Measurements from ENCODE around the gene SYT17.

The SYT17 gene

DNA sequence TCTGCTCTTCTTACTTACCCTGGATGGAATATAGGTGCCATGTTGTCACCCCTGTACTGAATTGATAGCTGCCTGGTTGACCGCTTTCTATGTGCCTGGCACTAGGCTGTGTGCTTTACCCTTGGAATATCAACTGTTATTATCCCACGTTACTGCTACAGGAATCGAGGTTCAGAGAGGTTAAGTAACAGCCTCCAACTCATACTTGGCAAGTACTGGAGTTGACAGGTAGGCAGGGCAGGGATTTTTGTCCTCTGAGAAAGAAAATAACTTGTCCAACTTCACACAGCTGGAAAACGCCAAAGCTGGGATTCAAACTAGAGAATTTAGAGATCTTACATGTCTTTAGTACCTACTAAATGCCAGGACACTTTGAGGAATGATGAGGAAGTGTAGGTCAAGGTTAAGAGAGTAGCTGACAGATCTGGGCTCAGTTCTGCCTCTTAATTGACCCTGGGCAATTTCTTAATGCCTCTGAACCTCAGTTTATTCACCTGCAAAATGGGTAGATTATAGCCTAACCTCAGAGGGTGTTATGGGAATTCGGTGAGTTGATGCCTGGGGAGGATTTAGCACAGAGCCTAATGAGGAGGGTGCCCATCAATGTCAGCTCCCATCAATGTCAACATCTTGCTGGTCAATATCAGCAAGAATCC lies 28.5 kb upstream of the SYT17 start:
- DNase-seq (ENCODE audit: low spot score), result no peak

DNA sequence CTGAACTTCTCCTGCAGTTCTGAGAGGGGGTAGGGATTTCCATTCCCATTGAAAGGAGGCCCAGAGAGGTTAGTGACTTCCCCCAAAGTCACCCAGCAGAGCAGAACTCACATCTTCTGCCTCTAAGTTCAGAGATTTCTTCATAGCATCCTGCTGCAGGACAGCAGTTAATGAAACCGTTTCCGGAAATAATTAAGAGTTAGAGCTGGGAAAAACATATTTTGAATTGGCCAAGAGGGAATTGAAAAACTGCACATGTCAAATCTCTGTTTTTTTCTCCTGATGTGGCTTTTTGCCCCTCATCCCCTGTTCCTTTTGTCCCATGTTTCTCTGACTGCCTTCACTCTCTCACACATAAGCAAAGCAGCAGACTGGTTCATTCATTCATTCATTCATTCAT lies 27.6 kb upstream of the SYT17 start:
- no peak for DNase-seq (ENCODE audit: low spot score)

DNA sequence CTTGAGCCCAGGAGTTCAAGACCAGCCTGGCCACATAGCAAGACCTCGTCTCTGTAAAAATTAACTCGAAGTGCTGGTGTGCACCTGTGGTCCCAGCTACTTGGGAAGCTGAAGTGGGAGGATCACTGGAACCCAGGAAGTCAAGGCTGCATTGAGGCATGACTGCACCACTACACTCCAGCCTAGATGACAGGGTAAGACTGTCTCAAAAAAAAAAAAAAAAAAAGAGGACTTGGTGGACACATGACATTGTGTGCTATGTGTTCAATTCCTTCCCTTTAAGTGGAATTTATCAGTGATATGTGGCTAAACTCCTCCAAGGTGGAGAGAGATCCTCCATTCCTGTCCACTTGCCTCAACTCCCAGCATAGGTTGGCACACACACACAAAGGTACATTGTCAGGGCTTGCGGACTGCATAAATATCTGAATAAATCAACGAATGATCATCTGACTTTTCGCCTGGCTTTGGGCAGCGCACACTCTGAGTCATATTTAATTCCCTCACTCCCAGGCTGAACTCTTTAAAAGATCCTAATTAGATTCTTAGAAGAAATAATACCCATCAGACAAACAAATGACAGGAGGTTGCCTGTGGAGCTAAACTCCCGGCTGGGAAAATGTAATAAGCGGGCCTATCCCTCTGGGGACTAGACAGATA lies 25.0 kb upstream of the SYT17 start:
- DNase-seq (ENCODE audit: low spot score), result no peak

DNA sequence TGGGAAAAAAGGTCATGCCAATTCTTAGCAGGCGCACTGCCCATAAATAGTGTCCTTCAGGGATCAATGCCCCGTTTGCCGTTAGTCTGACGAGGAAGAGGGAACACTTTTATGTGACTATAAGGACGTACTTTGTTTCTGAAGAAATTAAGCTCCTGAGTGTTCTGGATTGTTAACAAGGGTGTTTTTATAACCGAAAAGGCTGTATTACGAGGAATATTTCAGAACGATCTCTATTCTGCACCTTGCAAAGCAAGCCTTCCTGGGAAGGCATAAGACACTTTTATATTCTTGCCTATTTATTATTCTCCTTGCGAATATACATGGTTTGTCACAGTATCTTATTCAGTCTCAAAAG lies 24.5 kb upstream of the SYT17 start:
- no peak for DNase-seq (ENCODE audit: low spot score)

DNA sequence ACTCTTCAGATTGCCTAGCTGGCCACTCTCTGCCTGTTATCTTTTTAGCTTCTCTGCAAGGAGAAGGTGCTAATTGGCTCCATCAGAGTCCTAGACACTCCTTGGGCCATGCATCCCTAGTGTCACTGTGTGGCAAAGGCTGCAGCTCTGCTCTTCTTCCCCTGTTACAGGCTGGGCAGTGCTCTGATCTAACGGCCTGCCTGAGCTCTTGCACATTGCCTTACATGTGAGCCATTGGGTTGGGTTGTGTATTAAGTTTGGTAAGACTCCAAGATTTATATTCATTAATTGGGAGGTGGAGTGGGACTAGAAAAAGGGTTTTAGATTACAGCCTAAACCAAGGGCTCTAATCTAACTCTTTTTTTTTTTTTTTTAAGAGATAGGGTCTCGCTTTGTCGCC lies 23.0 kb upstream of the SYT17 start:
- DNase-seq (ENCODE audit: low spot score), result no peak

DNA sequence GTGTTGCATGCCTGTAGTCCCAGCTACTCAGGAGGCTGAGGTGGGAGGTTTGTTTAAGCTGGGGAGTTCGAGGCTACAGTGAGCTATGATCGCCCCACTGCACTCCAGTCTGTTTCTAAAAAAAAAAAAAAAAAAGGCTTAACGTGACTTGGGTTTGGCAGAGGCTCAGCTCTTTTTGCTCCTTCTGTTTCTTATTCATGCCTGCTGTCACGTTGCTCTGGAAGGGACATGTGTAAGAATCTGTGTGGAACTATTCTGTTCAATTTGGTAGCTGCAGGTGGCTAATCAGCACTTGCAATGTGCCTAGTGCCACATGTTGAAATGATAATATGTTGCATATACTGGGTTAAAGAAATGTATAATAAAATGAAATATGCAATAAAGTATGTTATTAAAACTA lies 20.9 kb upstream of the SYT17 start:
- no peak for DNase-seq (ENCODE audit: low spot score)

DNA sequence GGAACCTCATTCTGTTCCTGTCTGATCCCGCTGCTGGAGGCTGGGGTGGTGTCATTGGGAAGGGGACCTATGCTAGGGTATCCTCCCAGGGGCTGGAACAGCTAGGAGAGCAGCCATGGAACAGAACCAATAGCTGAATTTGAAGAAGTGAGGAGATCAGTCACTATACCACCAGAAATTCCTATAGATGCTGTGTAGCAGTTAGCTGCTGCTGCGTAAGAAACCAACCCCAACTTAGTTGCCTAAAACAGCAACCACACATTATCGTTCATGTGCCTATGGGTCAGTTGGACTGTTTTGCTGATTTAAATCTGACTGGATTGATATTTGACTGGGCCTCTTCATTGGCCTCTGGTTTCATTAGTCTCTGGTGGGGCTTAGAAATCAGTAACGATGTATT lies 20.4 kb upstream of the SYT17 start:
- no peak for DNase-seq (ENCODE audit: low spot score)

DNA sequence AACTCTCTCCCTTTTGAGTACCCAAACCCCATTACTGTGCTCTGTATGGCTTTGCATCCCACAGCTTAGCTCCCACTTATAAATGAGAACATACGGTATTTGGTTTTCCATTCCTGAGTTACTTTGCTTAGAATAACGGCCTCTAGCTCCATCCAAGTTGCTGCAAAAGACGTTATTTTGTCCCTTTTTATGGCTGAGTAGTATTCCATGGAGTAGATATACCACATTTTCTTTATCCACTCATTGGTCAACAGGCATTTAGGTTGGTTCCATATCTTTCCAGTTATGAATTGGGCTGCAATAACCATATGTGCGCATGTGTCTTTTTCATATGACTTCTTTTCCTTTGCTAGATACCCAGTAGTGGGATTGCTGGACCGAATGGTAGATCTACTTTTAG lies 19.9 kb upstream of the SYT17 start:
- DNase-seq (ENCODE audit: low spot score), result no peak

DNA sequence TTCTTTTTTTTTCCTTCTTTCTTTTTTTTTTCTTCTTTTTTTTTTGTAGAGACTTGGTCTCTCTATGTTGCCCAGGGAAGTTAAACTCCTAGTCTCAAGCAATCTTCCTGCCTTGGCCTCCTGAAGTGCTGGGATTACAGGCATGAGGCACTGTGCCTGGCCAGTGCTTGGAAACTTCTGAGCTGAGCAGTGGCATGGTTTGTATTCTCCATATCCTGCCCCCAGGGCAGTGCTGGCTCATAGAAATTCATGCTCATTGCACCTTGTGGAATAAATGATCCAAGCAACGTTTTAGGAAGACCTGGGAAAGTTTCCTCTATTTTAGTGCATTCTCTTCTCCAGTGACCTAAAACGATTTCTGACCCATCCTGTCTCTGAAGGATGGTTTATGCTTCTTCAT lies 16.7 kb upstream of the SYT17 start:
- no peak for DNase-seq (ENCODE audit: low spot score)

DNA sequence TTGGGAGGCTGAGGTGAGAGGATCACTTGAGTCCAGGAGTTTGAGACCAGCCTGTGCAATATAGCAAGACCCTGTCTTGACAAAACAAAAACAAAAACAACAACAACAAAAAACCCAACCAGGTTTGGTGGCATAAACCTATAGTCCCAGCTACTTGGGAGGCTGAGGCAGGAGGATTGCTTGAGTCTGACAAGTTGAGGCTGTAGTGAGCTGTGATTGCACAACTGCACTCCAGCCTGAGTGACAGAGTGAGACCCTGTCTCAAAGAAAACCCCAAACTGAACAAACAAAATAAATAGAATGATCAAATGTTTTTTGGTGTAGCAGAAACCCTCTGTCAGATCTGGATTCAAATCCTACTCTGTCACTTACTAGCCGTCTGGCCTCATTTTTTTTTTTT lies 16.0 kb upstream of the SYT17 start:
- DNase-seq (ENCODE audit: low spot score), result no peak

DNA sequence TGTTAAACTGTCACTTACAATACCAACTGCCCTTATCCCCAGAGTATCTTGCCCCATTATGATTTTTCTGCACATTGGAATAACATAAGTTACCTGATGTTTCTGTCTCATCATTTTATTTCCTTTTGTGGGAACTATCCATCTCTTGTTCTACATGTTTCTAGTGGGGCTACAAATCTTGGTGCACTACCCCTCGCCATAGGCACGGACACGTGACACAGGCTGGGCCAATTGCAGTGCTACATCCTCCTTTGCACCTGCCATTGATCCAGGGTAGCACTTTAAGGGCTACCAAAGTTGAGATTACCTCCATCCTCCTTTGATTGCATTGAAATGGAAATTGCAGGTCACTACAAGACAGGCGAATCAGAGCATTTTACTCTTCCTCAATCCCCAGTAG lies 14.2 kb upstream of the SYT17 start:
- peak; percentile 35 for DNase-seq (ENCODE audit: low spot score)

DNA sequence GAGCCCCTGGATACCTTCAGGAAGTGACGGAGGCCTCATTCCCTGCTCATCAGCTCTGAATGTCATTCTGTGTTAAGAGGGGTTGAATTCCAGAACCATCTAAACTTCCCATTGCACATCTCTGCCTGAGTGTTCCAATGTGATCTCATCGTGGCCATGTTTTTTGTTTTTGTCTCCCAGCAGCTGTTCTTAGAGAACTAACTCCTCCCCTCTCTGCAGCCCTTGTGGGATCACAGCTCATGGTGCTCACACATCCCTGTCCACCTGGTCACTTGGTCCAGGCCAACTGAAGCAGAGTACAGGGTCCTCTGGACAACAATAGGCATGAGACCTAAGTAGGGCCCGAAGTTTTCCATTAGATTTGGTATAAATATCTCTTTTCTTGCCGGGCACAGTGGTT lies 6.0 kb upstream of the SYT17 start:
- no peak for DNase-seq (ENCODE audit: low spot score)

DNA sequence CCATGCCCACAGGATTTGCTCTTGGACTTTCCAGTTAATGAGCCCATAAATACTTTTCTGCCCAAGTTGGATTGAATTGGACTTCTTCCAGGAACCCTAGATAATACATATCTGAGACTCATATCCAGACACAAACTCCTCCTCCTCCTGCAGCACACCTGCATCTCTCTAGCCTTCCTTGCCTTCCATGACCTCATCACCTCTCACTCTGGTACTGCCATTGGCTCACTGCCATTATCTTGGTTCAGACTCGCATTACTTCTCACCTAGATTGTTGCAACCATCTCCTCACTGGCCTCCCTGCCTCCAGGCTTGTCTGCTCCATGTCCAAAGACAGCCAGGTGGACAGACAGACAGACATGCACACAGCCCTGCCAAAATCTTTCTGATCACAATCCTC lies 4.8 kb upstream of the SYT17 start:
- DNase-seq (ENCODE audit: low spot score), result no peak

DNA sequence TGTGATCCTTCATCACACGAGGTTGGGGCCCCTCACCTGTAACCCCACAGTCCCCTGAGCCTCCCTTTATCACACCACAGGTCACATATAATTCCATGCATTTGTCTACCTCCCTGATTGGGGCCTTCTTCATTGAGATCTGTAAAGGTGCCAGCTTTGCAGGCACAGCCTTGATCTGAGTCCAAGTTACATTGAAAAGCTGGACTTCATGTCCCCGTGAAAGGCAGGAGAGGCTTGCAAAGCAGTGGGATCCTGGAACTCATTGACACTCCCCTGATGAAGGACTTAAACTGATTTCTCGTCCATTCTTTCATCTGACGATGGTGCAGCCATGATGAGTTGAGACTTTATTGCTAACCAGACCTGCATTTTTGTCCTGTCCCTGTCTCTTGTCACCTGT lies 3.8 kb upstream of the SYT17 start:
- no peak for DNase-seq (ENCODE audit: low spot score)

DNA sequence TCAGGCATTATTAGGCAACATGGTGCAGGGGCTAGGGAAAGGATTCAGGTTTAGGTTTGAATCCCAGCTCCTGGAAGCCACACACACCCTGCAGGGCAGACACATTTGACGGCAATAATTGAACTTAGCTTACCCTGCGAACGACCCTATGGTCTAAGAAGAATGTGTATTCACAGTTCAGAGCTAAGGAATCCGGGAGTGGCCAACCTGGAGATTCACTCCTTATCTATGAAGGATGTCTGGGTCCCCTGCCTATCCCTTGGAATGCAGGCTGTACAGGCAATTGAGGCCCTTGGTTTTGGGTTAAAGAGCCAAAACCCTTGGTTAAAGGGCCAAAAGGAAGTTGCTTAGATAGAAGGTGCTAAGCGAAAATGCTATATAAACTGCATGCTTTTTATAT lies 2.9 kb upstream of the SYT17 start:
- no peak for DNase-seq (ENCODE audit: low spot score)

DNA sequence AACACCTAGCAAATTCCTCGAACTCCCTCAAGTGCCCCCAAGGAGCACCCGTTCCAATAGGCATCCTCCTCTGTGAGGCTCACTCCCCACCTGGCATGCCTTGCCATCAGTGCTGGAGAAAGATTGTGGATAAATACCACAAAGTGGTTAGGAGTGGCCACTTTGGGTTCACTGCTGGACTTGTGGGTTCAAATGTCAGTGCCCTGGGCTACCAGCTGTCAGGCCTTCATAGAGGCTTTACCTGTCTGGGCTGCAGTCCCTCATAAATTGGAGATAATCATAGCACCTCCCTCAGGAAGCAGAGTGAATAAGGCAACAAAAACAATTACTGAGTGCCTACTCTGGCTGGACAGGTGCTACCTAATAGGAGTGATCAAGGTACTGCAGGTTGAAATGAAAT lies 1.5 kb upstream of the SYT17 start:
- DNase-seq (ENCODE audit: low spot score), result no peak

DNA sequence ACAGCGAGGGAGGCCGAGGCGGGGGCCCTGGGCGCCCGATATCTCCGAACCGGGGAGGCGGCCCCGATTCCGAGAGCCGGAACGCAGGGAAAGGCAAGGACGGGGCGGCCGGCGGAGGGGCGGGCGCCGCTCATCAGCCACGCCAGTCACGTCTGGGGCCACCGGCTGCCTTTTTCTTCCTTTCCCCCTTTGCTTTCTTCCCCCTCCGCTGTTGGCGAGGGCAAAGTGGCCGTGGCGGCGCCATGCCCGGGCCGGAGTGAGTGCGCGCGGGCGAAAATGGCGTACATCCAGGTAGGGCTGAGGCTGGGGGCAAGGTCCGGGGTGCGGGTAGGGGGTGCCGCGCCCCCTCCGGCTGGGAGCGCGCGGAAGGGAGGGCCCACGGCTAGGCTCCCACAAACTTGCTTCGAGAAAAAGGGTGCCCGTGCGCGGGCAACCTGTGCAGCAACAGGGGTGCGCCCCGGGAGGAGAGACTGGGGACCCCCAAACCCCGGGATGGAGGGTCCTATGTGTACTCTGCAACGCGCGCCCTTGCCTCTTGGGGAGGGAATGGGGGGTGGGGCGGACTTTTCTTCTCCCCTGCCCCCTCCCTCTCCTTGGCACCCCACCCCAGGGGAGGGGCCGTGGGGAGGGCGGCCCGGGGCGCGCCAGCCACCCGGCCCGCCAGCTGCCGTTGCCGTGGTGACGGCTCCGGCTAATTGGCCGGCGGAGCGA lies 486 bp downstream of the SYT17 start:
- peak; percentile 40 for DNase-seq (ENCODE audit: low spot score)

DNA sequence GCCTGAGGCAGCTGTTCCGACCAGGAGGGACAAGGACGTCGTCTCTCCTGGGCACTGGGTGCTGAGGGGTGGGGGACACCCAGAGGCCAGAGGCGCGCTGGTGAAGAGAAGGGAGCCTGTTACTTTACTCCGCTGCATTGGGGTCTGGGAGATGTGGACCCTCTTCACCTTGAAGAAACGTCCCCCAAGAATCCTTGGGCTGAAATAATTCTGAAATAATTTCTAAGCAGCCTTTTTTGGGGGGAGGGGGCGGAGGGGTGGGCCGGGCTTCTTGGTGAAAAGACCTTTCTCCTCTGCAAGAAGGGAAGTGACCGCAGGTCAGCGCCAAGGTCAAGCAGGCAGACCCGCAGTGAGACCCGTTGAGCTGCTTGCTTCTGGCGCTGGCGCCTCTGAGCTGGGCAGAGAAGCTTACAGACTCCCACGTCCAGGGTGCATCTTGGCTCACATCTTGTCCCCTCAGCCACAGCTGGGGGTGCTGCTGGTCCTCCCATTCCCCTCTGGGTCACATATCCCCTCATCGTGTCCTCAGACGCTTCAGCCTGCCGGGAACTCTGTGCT lies 1.1 kb downstream of the SYT17 start:
- no peak for DNase-seq (ENCODE audit: low spot score)

DNA sequence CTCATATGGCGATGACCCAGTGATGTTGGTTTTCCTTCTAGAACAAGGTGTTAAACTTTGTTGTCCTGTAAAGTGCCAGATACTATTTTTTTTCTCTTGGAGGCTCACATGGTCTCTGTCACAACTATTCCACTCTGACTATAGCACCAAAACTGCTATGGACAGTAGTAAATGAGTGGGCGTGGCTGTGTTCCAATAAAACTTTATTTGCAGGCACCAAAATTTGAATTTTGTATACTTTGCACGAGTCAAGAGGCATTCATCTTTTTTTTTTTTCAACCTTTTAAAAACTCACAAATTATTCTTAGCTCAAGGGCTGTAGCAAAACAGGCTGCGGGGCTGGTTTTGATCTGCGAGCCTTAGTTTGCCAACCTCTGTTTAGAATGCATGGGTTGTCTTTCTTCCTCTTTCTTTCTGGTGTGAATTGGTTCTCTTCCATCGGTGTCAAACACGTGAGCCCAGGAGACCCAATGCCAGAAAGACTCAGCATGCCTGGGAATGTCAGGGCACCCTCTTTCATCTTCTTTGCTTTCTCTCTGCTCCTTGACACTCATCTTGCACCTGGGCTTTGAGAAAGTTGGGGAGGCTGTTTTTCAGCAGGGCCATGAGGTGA lies 2.1 kb downstream of the SYT17 start:
- DNase-seq (ENCODE audit: low spot score), result no peak

DNA sequence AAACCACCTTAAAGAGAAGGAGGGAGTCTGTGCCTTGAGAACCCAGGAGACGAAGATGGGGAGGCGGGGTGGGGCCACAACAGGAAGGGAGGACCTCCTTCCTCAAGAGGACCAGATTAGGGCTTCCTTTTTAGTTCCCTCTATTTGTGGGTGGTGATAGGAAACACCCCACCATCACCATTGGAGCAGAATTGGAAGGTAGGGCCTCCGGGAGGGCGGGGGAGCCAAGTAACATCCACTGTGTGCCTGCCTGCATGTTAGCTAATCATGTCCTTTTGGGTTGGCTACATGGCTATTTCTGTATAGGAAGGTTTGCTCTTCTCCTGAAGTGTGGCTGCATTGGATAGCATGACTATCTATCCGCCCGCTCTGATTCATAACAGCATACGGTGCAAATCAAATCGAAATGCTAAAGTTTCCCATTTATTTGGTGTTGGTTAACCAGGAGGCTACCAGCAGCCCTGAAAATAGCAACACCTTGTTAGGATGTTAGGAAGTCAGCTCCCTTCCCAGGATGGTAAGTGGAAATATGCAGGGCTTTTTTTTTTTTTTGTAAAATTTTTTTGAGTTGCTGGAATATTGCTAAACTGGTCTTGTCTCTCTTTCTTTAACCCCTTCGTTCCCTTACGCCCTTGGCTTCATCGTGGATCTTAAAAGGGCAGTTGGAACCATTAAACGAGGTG lies 4.2 kb downstream of the SYT17 start:
- no peak for DNase-seq (ENCODE audit: low spot score)

DNA sequence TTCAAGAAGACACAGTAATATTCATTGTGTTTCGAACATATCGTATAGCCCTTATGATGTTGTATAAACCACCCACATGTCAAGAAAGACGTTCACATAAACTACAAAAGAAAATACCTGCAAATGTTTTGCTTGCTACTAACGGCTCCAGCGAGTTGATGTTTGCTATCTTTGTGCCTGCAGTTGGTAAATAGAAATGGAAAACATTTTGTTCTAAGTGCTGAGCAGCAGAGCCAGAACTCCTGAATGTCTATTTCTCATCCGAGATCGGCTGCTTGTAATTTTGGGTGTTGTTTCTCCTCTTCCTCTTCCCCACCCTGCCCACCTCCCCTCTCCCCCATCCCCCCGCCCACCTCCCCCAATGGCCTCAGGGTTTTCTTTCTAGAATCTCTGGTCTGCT lies 5.0 kb downstream of the SYT17 start:
- DNase-seq (ENCODE audit: low spot score), result no peak

DNA sequence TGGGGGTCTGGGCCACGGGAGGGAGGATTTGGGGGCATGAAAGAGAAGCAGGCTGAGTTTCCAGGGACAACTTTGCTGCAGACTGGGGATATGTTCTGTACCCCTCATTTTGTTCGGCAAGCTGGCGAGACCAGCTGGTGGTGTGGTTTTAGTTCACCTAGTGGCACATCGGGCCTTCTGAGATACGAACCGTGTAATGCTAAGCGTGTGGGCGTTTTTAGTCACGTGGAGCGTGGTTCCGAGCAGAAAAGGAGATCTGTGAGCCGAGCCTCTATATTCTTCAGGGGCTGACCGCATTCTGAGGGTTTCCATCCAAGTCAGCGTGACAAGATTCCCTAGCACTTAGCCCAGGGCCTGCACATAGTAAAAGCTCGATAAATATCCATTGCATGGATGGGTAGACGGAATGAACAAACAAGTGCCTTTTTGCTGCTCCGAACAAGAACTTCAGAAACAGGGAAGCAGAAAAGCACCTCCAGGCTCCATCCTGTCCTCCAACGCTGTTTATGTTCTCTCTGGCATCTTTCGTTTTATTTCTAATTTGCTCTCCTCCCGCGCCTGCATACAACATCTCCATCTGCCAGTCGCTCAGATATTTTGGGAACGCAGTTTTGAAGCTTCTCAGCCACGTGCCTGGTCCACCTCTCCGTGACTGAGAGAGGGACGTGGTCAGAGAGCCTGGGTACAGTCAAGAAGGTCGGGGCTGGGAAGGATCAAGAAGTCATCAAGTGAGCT lies 5.8 kb downstream of the SYT17 start:
- DNase-seq (ENCODE audit: low spot score), result no peak

All from SW480 (cell line).